HG02571 (cell line): ENCODE measurements around the gene MAP2K7.
"Not testable (repeated sequence)": the region's sequence is repeated elsewhere in the genome, so short reads cannot be mapped to it uniquely, and the experiment has no call there.

Source experiments
- ATAC-seq: cut with Tn5 transposase; IDR thresholded peaks from one replicate; pipeline ENCODE4 v1.9.1; 2021; ENCODE audit warnings: mild to moderate bottlenecking, moderate library complexity; ENCODE audit not compliant: unreplicated experiment

Gene MAP2K7

DNA sequence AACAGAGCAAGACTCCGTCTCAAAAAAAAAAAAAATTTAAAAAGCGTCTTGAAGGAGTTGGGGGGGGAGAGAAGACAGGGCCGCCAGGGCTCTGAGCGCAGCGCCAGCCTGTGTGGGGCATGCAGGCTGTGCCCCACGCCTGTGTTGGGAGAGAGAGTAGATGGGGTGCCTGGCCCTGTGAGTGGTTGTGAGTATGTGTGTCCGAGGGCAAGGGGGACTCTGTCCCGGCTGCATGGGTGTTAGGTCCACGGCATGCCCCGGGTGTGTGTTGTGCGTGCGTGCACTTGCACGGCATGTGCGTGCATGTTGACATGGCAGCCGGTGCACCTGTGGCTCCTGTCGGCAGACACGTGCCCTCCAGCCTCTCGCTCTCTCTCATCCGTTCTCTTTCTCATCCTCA is 3.4 kb downstream of the MAP2K7 start:
- ATAC-seq: no peak

DNA sequence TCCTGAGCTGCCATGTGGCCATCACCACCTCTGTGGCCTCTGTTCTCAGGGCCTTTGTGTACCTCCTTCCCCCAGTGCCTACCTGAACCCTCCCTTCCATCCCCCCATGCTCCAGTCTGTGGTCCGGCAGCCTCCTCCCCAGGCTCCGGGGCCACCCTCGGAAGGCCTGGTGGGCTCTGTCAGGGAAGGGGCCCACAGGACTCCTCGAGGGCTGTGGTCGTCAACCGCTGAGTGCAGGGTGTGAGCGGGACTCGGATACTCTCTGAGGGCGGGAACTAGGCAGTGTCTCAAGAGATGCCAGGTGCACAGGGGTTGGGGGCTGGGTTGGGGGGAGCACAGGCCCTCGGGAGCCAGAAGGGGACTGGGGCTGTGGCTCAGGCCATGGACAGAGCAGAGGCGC is 3.9 kb downstream of the MAP2K7 start:
- ATAC-seq: no peak

DNA sequence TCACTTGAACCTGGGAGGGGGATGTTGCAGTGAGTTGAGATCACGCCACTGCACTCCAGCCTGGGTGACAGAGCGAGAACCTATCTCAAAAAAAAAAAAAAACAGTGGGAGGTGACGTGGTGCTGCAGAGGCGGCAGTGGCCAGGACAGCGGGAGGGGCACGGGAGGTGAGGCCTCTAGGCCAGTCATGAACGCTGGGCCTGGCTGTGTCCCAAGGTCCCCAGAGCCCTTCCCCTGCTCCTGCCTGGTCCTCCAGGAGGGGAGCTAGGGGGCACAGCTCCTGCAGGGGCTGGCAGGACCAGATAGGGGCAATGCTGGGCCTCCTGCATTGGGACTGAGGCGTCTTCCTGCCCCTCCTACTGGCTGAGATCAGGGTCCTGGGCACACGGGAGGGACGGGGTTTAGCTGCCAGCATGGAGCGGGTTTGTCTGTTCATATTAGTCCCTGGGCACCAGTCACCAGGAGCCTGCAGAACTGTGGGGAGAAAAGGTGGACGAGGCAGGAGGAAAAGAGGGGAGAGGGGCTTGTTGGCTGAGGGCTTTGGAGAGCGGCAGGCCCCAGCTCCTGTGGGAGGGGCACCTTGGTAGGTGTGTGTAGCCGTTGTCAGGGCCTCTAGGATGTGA is 4.5 kb downstream of the MAP2K7 start:
- ATAC-seq: no peak

DNA sequence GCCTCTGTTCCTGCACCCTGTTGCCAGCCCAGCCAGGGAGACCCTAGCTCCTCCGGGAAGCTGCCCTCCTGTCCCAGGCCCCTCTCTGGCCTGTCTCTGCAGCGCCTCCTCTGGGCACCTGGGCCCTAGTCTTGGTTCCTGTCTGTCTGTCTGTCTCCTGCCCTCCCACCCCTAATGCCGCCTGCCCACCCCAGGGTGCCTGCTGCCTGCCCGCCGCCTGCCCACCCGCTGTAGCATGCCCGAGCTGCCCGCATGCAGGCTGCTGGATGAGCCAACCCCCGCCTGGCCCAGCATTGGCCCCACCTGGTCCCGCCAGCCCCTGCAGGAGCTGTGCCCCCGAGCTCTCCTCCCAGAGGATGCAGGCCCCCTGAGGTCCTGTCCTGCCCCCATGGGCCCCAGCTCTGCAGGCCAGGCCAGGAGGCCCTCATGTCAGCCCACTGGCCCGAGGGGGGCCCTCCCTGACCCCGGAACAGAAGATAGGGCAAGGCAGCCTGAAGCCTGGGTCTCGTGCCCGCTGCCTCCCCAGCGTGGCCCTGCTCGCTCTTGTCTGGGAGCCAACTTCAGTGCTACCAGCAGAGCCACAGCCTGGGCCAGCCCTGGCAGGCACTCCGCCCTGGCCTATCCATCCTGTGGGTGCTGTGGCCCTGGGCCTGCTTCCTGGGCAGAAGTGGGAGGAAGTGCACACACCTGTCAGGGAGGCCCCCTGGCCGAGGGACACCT is 5.2 kb downstream of the MAP2K7 start:
- ATAC-seq: no peak

DNA sequence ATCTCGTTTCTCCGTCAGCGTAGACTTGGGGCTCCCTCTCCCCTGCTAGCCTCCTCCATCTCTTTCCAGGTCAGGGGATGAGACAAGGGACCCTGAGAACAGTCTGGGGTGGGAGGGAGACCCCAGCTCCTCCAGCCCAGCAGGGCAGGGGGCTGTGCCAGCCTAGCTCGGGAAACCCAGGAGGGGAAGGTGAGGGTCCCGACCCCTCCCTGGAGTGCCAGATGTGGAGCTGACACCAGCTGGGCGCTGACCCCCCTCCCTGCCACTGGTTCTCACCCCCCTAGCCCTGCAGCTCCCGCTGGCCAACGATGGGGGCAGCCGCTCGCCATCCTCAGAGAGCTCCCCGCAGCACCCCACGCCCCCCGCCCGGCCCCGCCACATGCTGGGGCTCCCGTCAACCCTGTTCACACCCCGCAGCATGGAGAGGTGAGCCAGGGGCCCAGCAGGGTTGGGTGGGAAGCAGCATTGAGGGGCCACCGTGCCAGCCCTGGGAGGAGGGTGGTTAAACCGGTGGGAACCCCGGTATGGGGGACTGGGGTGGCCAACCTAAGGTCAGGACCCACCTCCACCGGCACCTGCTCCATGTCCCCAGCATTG is 5.9 kb downstream of the MAP2K7 start:
- ATAC-seq: no peak

DNA sequence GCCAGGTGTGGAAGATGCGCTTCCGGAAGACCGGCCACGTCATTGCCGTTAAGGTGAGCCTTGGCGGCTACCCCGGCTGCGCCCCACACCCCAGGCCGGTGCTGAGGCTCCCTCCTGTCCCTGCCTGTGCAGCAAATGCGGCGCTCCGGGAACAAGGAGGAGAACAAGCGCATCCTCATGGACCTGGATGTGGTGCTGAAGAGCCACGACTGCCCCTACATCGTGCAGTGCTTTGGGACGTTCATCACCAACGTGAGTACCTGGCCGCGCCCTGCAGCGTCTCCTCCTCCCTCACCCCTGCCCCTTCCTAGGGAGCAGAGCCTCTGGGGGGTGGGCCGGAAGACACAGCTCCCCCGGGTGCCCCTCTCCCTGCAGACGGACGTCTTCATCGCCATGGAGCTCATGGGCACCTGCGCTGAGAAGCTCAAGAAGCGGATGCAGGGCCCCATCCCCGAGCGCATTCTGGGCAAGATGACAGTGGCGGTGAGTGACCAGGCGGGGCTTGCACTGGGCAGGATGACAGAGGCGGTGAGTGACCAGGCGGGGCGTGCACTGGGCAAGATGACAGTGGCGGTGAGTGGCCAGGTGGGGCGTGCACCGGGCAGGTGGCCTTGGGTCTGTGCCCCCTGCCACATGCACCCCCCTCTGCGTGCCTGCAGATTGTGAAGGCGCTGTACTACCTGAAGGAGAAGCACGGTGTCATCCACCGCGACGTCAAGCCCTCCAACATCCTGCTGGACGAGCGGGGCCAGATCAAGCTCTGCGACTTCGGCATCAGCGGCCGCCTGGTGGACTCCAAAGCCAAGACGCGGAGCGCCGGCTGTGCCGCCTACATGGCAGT is 6.9 kb downstream of the MAP2K7 start:
- ATAC-seq: no peak

DNA sequence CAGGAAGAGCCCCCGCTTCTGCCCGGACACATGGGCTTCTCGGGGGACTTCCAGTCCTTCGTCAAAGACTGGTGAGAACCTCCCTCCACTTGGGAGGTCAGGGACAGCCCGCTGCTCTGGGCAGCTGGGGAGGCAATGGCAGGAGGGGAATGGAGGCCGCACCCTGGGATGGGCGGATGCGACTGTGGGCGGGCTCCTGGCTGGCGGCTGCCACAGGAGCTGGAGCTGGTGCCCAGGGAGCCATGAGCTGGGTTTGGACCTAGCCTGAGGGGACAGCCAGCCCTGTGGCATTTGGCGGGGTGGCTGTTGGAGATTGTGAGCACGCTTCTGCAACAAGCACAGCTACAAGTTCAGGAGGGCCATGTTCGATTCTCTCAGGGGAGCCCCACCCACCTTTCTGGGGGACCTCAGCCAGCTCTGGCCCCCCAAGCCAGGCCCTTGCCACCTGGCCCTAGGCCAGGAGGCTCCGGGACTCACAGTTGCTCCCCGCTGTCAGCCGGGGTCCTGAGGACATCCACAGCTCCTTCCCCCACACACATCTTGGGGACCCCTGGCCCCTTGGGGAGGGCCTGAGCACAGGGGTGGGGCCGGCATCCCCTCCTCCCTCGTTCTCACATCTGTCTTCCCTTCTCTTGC is 7.9 kb downstream of the MAP2K7 start:
- no peak for ATAC-seq

DNA sequence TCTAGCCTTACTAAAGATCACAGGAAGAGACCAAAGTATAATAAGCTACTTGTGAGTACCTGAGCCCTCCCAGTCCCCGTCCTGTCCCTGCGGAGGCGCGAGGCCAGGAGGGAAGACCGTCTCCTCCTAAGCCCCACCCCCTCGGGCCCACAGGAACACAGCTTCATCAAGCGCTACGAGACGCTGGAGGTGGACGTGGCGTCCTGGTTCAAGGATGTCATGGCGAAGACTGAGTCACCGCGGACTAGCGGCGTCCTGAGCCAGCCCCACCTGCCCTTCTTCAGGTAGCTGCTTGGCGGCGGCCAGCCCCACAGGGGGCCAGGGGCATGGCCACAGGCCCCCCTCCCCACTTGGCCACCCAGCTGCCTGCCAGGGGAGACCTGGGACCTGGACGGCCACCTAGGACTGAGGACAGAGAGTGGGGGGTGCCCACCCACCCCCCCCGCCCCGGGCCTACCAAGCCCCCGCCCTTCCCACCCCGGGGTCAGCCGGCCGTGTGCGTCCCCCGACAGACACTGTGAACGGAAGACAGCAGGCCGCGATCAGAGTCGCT is 8.5 kb downstream of the MAP2K7 start:
- ATAC-seq: no peak

DNA sequence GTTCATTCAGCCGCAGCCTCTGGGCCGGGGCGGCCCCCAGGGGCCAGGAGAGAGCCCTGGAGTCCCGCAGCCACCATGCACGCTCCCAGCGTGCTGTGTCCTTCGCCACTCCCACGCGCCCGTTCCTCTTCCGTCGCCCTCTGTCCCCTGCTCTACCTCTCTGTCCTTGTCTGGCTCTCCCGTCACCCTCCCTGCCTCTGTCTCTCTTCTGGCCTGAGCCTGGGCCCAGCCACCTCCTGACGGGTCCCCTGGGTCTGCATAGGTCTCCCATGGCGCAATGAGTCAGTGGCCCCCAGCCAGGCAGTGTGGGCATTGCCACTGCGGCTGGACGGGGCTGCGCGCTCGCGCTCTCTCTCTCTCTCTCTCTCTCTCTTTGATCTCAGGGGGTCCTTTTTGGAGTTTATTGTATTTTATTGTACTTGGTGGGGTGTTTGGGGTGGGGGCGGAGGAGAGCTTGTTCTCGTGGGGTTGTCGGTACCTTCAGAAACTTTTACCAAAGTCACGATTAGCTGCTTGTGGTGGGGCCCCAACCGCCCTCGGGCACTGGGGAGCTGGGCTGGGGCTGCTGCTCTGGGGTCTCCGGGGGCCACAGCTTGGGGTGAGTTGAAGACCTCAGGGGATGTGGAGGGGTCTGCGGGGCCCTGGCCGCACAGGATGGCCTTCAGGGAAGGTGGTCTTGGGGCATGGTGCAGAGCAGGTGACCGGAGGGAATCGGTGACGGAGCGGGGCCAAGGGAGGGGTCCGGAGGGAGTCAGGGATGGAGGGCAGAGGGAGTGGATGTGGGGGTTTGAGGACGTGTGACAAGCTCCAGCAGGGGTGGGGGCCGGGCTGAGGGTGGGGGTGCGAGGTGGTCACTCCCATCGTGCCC is 9.3 kb downstream of the MAP2K7 start:
- ATAC-seq: no peak

DNA sequence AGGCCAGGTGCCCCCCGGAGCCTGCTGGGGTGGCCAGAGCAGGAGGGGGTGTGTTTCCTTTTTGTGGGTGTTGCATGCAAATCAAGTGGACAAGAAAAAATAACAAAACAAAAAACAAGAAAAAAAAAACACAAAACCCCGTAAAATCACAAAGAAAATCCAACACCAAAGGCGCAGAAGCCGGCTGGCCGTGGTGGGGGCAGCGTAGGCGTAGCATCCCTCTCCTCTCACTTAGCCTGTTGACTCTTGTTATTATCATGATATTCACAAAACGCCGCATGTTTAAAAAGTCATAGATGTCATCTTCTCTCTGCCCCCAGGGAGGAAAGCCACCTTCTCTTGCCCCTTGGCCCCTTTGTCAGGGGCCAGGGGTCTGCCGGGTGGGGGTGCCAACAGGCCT is 10.0 kb downstream of the MAP2K7 start:
- no peak for ATAC-seq

DNA sequence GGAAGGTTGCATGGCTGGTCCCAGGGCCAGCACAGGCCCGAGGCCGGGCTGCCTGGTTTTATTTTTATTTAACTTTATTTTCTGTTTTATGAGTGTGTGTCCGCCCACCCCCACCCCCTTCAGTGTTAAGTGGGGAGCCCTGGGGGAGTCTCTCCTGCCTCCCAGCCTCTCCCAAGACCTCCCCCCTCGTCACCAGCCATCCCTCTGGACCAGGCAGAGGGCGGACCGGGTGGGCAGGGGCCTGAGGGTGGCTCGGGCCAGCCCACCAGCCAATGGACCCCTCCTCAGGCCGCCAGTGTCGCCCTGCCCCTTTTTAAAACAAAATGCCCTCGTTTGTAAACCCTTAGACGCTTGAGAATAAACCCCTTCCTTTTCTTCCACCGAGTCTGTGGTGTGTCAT is 10.4 kb downstream of the MAP2K7 start:
- no peak for ATAC-seq

DNA sequence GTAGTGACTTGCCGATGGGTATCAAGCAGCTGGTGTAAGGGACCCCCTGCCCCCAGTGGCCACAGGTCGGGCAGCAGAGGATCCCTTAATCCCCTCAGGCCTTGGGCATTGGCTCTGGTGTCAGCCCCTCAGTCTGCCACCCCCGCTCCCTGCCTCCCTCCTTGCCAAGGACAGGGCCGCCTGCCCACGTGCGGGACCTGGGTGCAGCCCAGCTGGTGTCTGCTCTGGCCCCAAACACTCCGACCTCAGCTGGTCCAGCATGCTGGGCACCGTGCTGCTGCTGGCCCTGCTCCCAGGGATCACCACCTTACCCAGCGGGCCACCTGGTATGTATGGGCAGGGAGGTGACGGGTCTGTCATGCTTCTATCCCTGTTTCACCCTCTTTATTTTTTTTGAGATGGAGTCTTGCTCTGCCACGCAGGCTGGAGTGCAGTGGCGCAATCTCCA is 10.9 kb downstream of the MAP2K7 start, which contains the start of gene TGFBR3L:
Gene TGFBR3L, plus strand, starts transcription at position 233 of the 448 bp plus-strand sequence.
- ATAC-seq: no peak

DNA sequence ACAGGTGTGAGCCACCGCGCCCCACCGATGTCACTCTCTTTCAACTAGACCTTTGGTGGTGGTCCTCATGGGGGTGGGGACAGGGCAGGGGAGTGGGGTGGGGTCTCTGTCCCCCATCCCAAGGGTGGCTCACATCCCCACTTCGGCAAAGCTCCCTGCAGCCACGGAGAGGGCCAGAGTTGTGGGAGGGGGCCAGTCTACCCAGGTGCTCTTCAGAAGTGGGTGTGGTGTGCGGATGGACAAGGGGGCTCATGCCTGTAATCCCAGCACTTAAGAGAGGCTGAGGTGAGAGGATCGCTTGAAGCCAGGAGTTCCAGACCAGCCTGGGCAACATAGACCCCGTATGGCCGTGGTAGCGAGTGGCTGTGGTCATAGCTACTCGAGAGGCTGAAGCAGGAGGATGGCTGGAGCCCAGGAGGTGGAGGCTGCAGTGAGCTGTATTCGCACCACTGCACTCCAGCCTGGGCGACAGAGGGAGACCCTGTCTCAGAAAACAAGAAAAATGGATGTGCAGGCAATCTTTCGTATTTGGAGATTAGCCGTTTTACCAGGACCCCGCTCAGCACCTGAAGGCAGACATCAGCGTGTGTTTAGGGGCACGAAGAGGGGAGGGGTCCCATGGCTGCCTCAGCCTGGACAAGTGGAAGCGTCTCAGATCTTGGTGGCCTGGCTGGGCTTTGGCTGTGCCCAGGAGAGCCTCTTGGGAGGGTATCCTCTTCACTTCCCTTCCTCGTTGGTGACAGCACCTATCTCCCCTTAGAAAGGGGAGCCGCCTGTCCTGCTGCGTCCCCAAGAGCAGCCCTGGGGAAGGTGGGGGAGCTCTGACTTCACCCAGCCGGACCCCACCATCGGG is 11.8 kb downstream of the MAP2K7 start:
- ATAC-seq: no peak

DNA sequence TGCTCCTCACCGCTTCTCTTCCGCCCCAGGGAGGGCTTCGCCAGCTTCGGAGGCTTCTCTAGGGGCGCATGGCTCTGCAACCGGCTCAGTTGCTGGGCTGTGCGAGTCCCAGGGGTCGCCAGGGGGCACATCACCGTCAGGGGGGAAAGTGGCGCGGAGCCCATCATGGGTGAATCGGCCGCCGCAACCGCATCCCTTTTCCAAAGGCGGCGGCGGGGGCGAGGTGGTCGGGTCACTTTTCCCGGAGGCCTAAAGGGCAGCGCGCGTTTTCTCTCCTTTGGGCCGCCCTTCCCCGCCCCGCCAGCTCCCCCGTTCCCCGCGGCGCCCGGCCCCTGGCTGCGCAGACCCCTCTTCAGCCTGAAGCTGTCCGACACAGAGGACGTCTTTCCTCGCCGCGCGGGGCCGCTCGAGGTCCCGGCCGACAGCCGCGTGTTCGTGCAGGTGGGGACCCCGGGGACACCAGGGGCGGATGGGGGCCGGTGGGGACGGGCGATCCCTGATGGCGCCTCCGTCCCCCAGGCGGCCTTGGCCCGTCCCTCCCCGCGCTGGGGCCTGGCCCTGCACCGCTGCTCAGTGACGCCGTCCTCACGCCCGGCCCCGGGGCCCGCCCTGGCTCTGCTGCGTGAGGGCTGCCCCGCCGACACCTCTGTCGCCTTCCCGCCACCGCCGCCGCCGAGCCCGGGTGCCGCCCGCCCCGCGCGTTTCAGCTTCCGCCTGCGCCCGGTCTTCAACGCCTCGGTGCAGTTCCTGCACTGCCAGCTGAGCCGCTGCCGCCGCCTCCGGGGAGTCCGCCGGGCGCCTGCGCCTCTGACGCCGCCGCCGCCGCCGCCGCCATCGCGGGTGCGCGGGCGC is 12.7 kb downstream of the MAP2K7 start:
- ATAC-seq: no peak

DNA sequence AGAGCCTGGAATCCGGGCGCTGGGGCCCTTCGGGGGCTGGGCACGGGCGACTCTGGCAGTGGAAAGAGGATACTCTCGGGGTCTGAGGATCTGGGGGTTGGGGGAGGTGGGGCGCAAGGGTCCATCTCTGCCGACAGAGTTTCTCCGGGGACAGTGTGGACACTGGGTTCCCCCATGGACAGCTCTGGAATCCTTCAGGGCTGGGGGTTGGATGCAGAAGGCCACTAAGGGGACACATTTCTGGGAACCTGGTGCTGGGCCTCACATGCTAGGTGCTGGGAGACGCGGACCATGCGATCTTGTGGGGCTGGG is 13.2 kb downstream of the MAP2K7 start:
- ATAC-seq: no peak

DNA sequence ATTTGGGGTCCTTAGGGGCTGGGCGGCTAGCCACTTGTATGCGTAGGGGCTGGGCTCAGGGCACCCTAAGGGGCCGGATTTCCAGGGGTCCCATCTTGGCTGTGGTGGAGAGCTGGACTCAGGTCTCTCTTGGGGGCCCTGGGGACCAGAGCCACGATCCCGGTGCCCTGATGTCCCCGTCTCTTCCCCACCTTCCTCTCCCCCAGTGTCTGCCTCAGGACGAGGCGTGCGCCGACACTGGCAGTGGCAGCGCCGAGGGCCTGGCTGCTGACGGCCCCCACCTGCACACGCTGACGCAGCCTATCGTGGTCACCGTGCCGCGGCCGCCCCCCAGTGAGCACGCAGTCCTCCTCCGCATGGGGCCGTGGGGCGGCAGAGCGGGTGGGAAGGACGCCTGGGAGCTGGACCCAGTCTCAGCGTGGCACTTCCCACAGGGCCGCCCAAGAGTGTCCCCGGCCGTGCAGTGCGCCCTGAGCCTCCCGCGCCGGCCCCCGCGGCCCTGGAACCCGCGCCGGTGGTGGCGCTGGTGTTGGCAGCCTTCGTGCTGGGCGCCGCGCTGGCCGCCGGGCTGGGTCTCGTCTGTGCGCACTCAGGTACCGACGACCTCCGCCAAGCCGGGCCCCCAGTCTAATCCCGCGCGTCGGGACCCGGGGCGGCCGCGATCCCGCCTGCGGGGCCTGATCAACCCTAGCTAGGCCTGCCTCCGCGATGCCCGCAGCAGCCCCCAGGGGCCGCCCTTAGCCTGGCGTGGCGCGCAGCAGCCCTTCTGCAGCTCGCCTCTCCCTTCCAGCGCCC is 13.8 kb downstream of the MAP2K7 start:
- no peak for ATAC-seq

DNA sequence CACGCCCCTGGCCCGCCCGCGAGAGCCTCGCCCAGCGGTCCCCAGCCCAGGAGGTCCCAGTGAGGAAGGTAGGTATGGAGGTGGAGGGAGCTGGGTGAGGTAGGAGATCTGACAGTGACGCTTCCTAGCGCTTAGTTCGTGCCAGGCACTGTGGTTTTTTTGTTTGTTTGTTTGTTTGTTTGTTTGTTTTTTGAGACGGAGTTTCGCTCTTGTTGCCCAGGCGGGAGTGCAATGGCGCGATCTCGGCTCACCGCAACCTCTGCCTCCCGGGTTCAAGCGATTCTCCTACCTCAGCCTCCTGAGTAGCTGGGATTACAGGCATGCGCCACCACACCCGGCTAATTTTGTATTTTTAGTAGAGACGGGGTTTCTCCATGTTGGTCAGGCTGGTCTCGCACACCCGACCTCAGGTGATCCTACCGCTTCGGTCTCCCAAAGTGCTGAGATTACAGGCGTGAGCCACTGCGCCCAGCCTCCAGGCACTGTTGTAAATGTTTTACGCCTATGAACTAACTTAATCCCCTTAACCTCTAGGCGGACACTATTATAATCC is 14.5 kb downstream of the MAP2K7 start:
- not testable (repeated sequence) for ATAC-seq
